Upper lobe of left lung (tissue), 4 donors: ENCODE measurements around the gene CASP8.

Experiments used
- CTCF ChIP-seq, 6 experiments: fragments of 450-650 bp in 4 of 6; fragments of 200-600 bp in 2 of 6; sonication (generic) in 2 of 6; IDR thresholded peaks; one replicate each; pipeline ENCODE4 v1.5.1; 2016 to 2019; ENCODE audit warnings: antibody characterized with exemption in 6 of 6
- POLR2AphosphoS5 ChIP-seq, 2 donors: sonication (generic); formaldehyde crosslinking; IDR thresholded peaks; one replicate each; pipeline ENCODE4 v1.5.1; 2017; ENCODE audit warnings: antibody characterized with exemption in 2 of 2

- TF ChIP-seq POLR2AphosphoS5 (IDR thresholded peaks at IDR 0.05): no peak
- peak in 1 of 6 experiments; percentile 31 for TF ChIP-seq CTCF (IDR thresholded peaks at IDR 0.05)
Observed at GRCh38 chr2:201232467-201232815, 27.9 kb upstream of the CASP8 start.
